K562 (cell line): ENCODE measurements around the gene FILIP1L. TPM values are rescaled to one million over a fixed set of nuclear protein-coding genes. Genes with fewer than 3 reads are reported as not detected.

ENCODE experiments used
- BRF1 ChIP-seq: IDR thresholded peaks from 3 replicates; pipeline ENCODE4 v1.6.1; 2011; ENCODE audit warnings: borderline replicate concordance, mild to moderate bottlenecking; ENCODE audit not compliant: insufficient read length; ENCODE audit errors: extremely low read depth
- CBFA2T2 ChIP-seq: fragments of 450-650 bp; conservative IDR thresholded peaks from 2 replicates; pipeline ENCODE4 v1.6.1; 2017; ENCODE audit warnings: mild to moderate bottlenecking
- CBX2 ChIP-seq: fragments of 200-600 bp; sonication (generic); IDR thresholded peaks from one replicate; pipeline ENCODE4 v1.6.1; 2012; ENCODE audit warnings: mild to moderate bottlenecking, low read length, inconsistent platforms; ENCODE audit not compliant: insufficient read depth, poor library complexity, severe bottlenecking
- CBX3 ChIP-seq, 2 experiments: IDR thresholded peaks; 1 replicate in 1 of 2; 2 replicates in 1 of 2; pipeline ENCODE4 v1.6.1; 2012; ENCODE audit warnings: inconsistent platforms in 2 of 2, low read length in 2 of 2, borderline replicate concordance in 1 of 2, control low read depth in 1 of 2
- GATA2 ChIP-seq: sonication (generic); formaldehyde crosslinking; IDR thresholded peaks from 2 replicates; pipeline ENCODE4 v1.4.0; 2020; ENCODE audit warnings: mild to moderate bottlenecking, missing genetic modification reagents
- GTF2A2 ChIP-seq: IDR thresholded peaks from 2 replicates; pipeline ENCODE4 v1.6.1; 2016; ENCODE audit warnings: mild to moderate bottlenecking, missing genetic modification characterization, missing compliant biosample characterization
- MEF2A ChIP-seq: IDR thresholded peaks from 2 replicates; pipeline ENCODE4 v1.6.1; 2011; ENCODE audit warnings: low read depth, mild to moderate bottlenecking, low read length, moderate library complexity; ENCODE audit not compliant: control insufficient read depth
- MYC ChIP-seq, 2 experiments: fragments of 250-450 bp in 1 of 2; sonication (Bioruptor Pico) in 1 of 2; IDR thresholded peaks; 2 replicates each; pipeline versions ENCODE4 v1.5.1 to v1.6.1; 2012 to 2021; ENCODE audit warnings: low read depth in 2 of 2, borderline replicate concordance in 1 of 2, improper control_type of control experiment in 1 of 2, low read length in 1 of 2, mild to moderate bottlenecking in 1 of 2, moderate library complexity in 1 of 2
- POU5F1 ChIP-seq: fragments of 150-350 bp; IDR thresholded peaks from 2 replicates; pipeline ENCODE4 v1.6.1; 2014; ENCODE audit warnings: borderline replicate concordance, low read length, low read depth, mild to moderate bottlenecking; ENCODE audit not compliant: partially characterized antibody
- PRPF4 ChIP-seq: fragments of 200-400 bp; formaldehyde crosslinking; IDR thresholded peaks from one replicate; pipeline ENCODE4 v1.6.1; 2017; ENCODE audit warnings: low read length, low read depth, mild to moderate bottlenecking; ENCODE audit not compliant: insufficient read depth, poor library complexity, severe bottlenecking
- RAD21 ChIP-seq, 2 experiments: fragments of 250-450 bp in 1 of 2; fragments of 450-650 bp in 1 of 2; sonication (Bioruptor Pico) in 1 of 2; formaldehyde crosslinking in 1 of 2; IDR thresholded peaks in 1 of 2; conservative IDR thresholded peaks in 1 of 2; 2 replicates each; pipeline versions ENCODE4 v1.4.0 to v1.8.0; 2020 to 2022; ENCODE audit warnings: mild to moderate bottlenecking in 2 of 2, moderate library complexity in 1 of 2
- SETDB1 ChIP-seq: IDR thresholded peaks from one replicate; pipeline ENCODE4 v1.6.1; 2012; ENCODE audit warnings: low read length, control low read depth, inconsistent platforms
- TFAM ChIP-seq: fragments of 250-450 bp; sonication (Bioruptor Pico); conservative IDR thresholded peaks from 2 replicates; pipeline ENCODE4 v1.5.0; 2021; ENCODE audit warnings: mild to moderate bottlenecking, moderate library complexity
- XRCC3 ChIP-seq: fragments of 450-650 bp; IDR thresholded peaks from 2 replicates; pipeline ENCODE4 v1.6.1; 2017; ENCODE audit warnings: mild to moderate bottlenecking, moderate library complexity
- ZC3H11A ChIP-seq: IDR thresholded peaks from 2 replicates; pipeline ENCODE4 v1.6.1; 2012; ENCODE audit warnings: low read depth, low read length, improper control_type of control experiment
- ZKSCAN1 ChIP-seq: fragments of 150-350 bp; IDR thresholded peaks from 2 replicates; pipeline ENCODE4 v1.6.1; 2016; ENCODE audit warnings: low read depth, low read length
- ZNF561 ChIP-seq: fragments of 450-650 bp; formaldehyde crosslinking; conservative IDR thresholded peaks from 2 replicates; pipeline ENCODE4 v1.4.0; 2020; ENCODE audit warnings: mild to moderate bottlenecking, moderate library complexity
- ZNF75A ChIP-seq: fragments of 450-650 bp; formaldehyde crosslinking; IDR thresholded peaks from 2 replicates; pipeline ENCODE4 v1.4.0; 2020; ENCODE audit warnings: mild to moderate bottlenecking
- polyA plus RNA-seq, 8 experiments: library from polyadenylated mRNA; depleted of rRNA in 4 of 8; stranded (reverse) in 5 of 8; unstranded in 3 of 8; fragments of >200 nt; fragmentation: Nextera tagmentation in 2 of 8; fragmentation: Illumina TruSeq in 1 of 8; extraction: Ambion mirVana in 2 of 8; extraction: Trizol in 1 of 8; gene quantifications; 2 replicates each; pipeline versions ENCODE4 v1.2.1 to v1.2.3, GENCODE V29; 2011 to 2014; ENCODE audit warnings: inconsistent platforms in 1 of 8, missing spikeins in 1 of 8
- total RNA-seq, 7 experiments: library from RNA; depleted of rRNA in 6 of 7; stranded (reverse); fragments of >200 nt in 6 of 7; fragmentation: Illumina TruSeq in 2 of 7; extraction: Trizol in 2 of 7; gene quantifications; 2 replicates each; pipeline versions ENCODE4 v1.2.1 to v1.2.3, GENCODE V29; 2011 to 2021; ENCODE audit warnings: low replicate concordance in 1 of 7
- TF ChIP-seq, protein P1 (sequence below): IDR thresholded peaks from 3 replicates; pipeline ENCODE4 v1.6.1; 2011; ENCODE audit warnings: borderline replicate concordance, mild to moderate bottlenecking, moderate library complexity; ENCODE audit not compliant: insufficient read length; ENCODE audit errors: extremely low read depth
- TF ChIP-seq, protein P2 (sequence below): fragments of 250-450 bp; sonication (Bioruptor Pico); IDR thresholded peaks from 2 replicates; pipeline ENCODE4 v1.8.0; 2022; ENCODE audit warnings: moderate library complexity, mild to moderate bottlenecking, inconsistent platforms
- TF ChIP-seq, protein P3 (sequence below): fragments of 450-650 bp; formaldehyde crosslinking; IDR thresholded peaks from 2 replicates; pipeline ENCODE4 v1.4.0; 2020; ENCODE audit warnings: mild to moderate bottlenecking, mixed read lengths

FILIP1L gene
- total and polyA plus RNA-seq, 9 of the 15 experiments (the other 6 are each of a cell fraction or from before 2014, with no cell fraction given) = 0.50 to 2.1 (median 1.1) TPM

DNA sequence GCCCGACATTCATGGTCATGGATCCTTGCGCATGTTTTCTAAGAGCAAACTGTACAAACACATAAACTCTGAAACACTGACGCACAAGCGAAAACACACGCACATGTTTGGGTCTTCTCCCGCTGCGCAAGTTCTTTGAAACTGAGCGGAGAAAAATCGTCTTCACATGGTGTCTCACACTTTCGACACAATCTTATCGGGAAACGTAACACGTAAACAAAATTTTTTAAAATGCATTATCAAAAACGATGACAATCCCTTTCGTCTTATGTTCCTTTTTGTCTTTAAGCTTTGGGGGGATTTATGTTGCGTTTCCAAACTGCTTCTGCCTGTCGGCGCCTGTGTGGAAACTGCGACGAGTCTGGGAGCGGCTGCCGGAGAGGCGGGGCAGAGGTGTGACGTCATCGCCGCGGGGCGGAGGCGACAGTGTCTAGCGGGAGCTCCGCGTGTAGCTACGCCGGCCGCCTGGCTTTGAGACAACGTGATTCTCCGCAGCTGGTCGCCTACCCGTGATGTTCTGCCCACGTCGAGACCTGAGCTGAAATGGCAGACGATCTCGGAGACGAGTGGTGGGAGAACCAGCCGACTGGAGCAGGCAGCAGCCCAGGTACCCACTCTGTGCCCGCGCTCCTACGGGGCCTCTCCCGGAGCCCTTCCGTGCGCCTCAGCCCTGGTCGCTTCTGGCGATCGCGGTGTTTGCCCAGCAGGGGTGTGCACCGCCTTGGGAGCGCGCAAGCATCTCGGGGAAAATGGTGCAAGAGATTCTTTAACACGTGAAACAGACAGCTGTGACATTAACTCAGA, 296.7 kb downstream of the FILIP1L start, which contains the start of gene CMSS1 (continued):
- TF ChIP-seq BRF1 (no peak), PRPF4 (no peak), ZKSCAN1 (no peak), CBFA2T2 (no peak), MYC (IDR thresholded peaks at IDR 0.05; ENCODE audit: low read depth, low read length) (peak; percentile 93), MYC (CRISPR knock-in tag; IDR thresholded peaks at IDR 0.05; ENCODE audit: borderline replicate concordance, low read depth) (peak; percentile 87; the same call in 1 of the 2 replicates), XRCC3 (no peak), SETDB1 (no peak), TFAM (CRISPR knock-in tag) (no peak), CBX2 (no peak), GTF2A2 (no peak), MEF2A (no peak), GATA2 (CRISPR knock-in tag) (peak; percentile 47; the same call in 1 of the 2 replicates), RAD21 (CRISPR knock-in tag; conservative IDR thresholded peaks at IDR 0.05 in 1 of 2, IDR thresholded peaks at IDR 0.05 in 1 of 2) (no peak), POU5F1 (no peak), CBX3 (IDR thresholded peaks at IDR 0.05; ENCODE audit: borderline replicate concordance in 1 of 2, low read length in 2 of 2) (no peak), ZNF561 (no peak), ZNF75A (CRISPR knock-in tag) (no peak), ZC3H11A (no peak)
- TF ChIP-seq, protein P1, sequence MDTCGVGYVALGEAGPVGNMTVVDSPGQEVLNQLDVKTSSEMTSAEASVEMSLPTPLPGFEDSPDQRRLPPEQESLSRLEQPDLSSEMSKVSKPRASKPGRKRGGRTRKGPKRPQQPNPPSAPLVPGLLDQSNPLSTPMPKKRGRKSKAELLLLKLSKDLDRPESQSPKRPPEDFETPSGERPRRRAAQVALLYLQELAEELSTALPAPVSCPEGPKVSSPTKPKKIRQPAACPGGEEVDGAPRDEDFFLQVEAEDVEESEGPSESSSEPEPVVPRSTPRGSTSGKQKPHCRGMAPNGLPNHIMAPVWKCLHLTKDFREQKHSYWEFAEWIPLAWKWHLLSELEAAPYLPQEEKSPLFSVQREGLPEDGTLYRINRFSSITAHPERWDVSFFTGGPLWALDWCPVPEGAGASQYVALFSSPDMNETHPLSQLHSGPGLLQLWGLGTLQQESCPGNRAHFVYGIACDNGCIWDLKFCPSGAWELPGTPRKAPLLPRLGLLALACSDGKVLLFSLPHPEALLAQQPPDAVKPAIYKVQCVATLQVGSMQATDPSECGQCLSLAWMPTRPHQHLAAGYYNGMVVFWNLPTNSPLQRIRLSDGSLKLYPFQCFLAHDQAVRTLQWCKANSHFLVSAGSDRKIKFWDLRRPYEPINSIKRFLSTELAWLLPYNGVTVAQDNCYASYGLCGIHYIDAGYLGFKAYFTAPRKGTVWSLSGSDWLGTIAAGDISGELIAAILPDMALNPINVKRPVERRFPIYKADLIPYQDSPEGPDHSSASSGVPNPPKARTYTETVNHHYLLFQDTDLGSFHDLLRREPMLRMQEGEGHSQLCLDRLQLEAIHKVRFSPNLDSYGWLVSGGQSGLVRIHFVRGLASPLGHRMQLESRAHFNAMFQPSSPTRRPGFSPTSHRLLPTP = no peak
- TF ChIP-seq, protein P2, sequence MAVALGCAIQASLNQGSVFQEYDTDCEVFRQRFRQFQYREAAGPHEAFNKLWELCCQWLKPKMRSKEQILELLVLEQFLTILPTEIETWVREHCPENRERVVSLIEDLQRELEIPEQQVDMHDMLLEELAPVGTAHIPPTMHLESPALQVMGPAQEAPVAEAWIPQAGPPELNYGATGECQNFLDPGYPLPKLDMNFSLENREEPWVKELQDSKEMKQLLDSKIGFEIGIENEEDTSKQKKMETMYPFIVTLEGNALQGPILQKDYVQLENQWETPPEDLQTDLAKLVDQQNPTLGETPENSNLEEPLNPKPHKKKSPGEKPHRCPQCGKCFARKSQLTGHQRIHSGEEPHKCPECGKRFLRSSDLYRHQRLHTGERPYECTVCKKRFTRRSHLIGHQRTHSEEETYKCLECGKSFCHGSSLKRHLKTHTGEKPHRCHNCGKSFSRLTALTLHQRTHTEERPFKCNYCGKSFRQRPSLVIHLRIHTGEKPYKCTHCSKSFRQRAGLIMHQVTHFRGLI (CRISPR knock-in tag) = no peak
- TF ChIP-seq, protein P3, sequence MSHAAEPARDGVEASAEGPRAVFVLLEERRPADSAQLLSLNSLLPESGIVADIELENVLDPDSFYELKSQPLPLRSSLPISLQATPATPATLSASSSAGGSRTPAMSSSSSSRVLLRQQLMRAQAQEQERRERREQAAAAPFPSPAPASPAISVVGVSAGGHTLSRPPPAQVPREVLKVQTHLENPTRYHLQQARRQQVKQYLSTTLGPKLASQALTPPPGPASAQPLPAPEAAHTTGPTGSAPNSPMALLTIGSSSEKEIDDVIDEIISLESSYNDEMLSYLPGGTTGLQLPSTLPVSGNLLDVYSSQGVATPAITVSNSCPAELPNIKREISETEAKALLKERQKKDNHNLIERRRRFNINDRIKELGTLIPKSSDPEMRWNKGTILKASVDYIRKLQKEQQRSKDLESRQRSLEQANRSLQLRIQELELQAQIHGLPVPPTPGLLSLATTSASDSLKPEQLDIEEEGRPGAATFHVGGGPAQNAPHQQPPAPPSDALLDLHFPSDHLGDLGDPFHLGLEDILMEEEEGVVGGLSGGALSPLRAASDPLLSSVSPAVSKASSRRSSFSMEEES (CRISPR knock-in tag) = no peak
